ENCODE results near the gene KLF11.

KLF11 gene

DNA sequence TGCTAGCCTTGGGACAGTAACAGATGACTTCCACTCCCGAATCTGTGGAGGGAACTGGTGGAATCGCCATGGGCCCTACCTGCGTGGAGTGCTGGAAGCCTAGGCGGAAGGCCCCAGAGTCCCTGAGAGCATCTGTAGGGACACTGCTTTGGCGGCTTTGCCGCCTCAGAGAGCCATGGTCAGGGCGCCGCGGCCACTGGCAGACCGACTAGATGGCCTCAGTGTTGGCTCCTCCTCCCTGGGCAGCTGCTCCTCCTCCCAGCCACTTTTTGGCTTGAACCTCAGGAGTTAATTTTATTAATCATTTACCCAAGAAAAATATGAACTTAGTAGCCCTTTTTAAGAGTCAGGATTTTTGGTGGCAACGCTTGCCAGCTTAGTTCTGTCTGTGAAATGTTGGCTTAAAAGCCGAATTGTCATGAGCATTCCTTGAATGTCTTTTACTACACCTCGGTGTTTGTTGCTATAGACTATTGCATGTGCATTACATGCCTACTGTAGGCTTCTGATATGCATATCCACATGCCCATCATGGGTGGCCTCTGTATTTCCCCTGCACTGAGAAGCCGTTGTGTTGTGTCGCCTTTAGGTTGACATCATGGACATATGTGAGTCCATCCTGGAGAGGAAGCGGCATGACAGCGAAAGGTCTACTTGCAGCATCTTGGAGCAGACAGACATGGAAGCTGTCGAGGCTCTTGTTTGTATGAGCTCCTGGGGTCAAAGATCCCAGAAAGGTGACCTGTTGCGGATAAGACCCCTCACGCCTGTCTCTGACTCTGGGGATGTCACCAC, 2.4 kb downstream of the KLF11 start:
- DNase-seq = no peak

DNA sequence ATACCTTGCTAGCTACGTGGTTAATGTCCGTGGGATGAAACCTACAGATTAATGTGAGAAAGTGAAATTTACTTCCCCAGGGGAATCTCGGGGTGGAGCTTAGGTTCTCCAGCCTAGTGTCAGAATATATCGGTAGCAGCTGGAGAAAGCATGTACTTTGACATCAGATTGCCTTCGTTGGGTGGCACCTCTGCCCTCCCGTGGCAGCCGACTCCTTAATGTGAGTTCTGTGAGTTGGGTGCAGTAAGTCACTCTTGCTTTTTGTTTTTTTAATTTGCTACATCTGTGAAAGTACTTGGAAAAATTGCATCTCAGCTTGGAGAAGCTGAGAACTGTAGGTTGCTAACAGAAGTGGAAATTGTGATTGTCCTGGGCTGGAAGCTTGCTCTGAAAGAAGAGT, 3.6 kb downstream of the KLF11 start:
- no peak for DNase-seq

DNA sequence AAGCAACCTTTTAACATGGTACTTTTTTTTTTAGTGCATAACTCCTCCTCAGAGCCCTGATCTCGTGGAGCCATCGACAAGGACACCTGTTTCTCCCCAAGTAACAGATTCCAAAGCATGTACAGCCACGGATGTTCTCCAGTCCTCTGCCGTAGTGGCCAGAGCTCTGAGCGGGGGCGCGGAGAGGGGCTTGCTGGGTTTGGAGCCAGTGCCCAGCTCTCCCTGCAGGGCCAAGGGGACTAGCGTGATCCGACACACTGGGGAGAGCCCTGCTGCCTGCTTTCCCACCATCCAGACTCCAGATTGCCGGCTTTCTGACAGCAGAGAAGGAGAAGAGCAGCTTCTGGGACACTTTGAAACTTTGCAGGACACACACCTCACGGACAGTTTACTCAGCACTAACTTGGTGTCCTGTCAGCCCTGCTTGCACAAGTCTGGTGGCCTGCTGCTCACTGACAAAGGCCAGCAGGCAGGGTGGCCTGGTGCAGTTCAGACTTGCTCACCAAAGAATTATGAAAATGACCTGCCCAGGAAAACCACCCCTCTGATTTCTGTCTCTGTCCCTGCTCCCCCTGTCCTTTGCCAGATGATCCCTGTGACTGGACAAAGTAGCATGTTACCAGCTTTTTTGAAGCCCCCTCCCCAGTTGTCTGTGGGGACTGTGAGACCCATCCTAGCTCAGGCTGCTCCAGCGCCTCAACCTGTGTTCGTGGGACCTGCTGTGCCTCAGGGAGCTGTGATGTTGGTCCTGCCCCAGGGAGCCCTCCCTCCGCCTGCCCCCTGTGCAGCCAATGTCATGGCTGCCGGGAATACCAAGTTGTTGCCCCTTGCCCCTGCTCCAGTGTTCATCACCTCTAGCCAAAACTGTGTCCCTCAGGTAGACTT, 4.5 kb downstream of the KLF11 start:
- DNase-seq = no peak

DNA sequence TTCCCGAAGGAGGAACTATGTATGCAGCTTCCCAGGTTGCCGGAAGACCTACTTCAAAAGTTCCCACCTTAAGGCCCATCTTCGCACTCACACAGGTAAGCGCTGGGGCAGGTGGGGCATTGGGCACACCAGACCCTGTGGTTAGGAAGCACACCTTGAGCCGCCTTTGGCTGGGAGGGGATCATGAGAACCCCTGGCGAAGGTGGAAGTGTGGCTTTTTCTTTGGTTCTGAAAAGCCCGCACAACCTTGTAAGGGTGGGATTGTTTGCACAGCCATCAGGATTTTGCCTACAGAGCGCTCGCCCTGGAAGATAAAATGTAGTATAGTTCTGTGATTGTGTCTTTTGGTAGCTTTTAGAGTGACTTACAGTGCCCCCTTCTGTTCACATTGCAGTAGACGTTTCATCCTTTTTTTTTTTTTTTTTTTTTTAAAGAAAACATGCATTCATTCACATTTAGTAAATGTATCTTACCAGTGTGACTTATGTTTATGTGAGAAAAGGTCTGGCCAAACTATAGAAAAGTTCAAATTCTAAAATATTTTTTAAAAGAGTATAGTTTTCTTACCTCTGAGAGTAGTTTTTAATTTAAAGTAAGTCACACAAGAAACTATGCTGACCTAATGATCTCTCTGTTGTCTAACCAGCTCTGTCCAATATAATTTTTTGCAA, 5.3 kb downstream of the KLF11 start:
- DNase-seq = no peak

DNA sequence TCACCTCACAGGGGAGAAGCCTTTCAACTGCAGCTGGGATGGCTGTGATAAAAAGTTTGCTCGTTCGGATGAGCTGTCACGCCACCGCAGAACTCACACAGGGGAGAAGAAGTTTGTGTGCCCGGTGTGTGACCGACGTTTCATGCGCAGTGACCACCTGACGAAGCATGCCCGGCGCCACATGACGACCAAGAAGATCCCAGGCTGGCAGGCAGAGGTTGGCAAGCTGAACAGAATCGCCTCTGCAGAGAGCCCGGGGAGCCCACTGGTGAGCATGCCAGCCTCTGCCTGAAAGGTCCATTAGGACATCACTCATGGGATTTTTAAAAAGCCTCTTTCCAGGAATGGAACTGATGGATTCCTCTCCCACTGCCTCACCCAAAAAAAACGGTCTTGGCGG, 8.9 kb downstream of the KLF11 start:
- no peak for DNase-seq

DNA sequence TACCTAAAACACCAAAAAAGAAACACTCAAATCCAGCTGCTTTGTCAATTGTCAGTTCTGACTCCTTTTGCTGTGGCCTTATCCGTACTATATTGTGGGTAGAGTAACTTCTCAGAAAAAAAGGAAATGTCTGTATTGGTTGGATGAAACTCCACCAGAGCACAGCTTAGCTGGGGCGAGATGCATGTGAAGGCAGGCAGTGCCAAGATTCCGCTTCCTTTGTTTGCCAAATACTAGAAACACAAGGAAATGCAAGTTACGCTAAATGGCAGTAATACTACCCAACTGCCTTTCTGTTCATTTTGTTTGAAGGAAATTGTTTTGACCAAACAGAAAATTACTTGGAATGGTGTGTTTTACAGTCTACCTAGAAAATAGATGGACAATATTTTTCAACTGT, 10.0 kb downstream of the KLF11 start:
- no peak for DNase-seq

DNA sequence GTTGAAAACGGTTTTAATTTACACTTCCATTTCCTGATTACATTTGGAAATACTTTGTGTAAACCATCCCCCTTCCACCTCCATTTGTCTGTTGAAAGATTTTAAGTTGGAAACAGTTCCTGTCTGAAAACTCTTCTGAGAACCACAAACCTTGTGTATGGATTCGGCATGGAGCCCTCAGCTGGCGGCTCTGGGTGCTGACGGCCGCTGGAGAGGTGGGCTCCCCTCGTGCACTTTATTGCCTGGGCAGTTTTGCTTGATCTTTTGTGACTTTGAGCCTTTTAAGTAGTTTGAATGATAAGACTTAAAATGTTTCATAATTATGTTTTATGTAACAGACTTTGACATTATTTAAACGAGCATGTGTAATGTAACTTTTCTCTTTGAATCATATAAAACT, 11.1 kb downstream of the KLF11 start:
- DNase-seq = no peak

DNA sequence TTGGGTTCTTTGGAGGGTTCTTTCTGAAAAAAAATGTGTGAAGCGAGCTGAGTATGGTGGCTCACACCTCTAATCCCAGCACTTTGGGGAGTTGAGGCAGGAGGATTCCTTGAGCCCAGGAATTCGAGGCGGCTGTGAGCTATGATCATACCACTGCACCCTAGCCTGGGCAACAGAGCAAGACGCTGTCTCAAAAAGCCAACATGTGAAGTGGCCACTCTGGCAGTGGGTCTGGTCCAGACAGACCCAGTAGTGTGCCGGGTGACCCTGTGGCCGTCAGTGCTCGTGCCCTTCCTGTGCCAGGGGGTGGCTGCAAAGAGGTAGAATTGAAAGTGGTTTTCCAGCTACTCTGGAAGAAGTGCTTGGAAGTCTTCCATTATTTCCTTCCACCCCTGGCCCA, 11.6 kb downstream of the KLF11 start:
- DNase-seq = no peak

DNA sequence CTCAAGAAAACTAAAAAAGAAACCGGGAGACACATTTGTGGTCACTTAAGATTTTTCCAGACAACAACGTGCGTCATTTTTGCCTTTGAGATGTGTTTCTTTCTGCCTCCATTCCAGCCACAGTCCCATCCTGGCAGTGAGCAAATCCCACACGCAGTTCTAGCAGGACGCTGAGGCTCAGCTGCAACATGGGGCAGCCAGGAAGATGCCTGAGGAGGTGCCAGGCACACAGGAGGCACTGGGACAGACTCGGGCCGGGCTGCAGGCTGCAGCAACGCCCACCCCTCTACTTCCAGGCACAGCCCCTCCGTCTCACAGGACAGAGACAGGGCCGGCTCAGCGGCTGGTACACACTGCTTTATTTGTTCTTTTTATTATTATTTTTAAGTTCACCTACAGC, 13.1 kb downstream of the KLF11 start:
- DNase-seq = no peak

DNA sequence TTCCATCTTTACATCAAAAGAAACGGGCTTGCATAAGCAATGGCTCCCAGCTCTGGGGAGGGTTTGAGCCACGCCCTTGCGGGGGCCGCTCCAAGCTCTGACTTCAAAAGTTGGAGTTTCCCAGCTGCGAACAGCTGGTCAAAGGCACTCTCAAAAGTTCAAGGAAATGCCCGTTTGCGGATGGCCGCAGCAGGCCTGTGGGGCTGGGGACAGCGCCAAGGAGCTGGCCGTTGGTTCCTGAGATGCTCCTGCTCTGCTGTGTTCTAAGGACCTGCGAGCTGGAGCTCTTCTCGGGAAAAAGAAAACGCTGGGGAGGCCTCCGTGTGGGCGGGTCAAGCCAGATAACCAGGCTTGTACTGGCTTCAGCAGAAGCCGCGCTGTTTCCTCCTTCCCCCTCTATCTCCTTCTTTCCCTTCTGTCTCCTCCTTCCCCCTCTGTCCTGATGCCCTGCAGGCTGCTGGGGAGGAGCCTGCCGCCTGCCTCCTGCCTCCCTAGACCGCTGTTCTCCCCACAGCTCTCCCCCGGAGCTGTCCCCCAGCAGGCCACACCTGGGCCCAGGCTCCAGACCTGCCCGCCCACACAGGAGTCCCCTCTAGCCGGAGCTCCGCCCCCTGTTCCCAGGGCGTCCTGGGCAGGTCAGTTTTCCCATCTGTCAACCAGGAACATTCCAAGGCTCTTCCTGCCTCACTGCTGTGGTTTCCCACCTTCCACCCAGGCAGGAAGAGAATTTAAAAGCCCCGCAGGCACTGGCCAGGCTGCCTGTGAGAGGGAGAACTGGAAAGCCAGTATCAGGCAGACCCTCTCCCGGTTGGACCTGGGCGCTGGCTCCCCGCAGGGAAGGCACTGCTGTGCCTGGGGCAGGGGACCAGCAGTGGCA, 14.1 kb downstream of the KLF11 start:
- no peak for DNase-seq

DNA sequence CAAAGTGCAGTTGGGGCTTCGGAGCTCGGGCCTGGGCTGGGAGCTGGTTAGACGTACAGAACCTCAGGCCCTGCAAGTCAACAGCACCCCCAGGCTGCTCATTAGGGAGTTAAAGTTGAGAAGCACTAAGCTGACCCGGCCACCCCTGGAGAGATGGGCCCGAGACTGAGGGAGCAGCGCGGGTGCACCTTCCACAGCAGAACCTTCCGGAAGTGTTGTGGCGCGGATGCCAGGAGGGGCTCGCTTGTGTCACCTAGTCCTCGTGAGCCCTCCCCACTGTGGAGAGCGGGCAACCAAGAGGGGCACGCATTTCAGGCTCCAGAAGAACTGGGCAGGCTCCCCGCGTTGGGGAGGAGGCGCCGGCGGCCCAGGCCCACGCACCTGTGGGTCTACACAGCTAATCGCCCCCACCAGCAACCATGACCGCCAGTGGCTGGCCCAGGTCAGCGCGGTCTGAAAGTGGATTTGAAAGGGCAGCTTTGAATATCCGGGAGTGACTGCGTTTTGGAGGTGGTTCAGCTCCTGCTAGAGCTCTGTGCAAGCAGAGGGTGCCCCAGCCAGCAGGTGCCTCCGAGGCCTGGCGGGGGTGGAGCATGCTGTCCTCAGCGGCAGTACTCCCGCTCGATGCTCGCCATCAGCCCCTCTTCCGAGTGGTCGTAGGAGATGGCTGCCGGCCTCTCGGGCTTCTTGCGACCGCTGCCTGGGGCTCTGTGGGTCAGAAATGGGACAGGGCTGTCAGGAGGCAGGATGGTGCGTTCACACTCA, 15.1 kb downstream of the KLF11 start:
- no peak for DNase-seq

DNA sequence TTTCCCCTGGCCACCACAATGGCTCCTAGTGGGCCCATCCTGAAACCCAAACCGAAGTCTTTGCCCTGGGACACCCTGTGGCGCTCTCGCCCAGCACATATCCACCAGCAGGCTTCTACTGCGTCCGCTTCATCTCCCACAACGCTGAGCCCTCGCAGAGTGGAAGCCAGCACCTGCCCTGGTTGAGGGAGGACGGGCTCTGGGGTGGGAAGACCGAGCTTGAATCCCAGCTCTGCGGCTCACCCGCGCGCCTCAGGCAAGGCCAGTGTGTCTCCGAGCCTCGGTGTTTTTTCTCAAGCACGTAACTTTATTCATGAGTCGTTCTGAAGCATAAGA, 15.6 kb downstream of the KLF11 start:
- no peak for DNase-seq

DNA sequence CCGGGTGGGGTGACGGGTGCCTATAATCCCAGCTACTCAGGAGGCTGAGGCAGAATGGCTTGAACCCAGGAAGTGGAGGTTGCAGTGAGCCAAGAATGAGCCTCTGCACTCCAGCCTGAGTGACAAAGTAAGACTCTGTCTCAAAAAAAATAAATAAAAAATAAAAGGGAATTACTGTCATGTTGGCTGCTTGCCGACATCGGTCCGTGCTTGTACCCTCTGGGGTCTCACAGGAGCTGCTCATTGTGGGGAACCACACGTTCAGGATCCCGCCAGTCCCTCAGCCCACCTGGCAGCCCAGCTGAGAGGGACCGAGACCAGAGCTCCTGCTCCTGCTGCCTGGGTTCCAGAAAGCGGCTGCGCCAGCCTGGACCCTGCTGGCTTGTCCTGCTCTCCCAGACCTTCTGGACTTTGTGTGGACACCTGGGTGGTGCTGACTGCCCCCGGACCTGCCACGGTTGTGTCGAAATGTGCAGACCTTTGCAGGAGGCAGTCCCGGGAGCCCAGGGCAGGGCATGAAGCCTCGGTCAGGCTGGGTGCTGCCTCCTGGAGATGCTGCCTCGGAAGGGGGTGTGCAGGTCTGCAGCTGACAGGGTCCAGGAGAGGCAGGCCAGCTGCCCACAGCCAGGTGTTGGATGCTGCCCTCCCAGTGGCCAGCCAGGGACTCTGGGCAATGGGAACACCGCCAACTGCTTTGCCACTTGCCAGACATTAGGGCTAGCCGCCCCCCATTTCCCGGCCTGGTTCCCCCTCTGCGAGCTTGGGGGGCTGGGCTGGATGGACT, 16.4 kb downstream of the KLF11 start:
- DNase-seq = no peak

DNA sequence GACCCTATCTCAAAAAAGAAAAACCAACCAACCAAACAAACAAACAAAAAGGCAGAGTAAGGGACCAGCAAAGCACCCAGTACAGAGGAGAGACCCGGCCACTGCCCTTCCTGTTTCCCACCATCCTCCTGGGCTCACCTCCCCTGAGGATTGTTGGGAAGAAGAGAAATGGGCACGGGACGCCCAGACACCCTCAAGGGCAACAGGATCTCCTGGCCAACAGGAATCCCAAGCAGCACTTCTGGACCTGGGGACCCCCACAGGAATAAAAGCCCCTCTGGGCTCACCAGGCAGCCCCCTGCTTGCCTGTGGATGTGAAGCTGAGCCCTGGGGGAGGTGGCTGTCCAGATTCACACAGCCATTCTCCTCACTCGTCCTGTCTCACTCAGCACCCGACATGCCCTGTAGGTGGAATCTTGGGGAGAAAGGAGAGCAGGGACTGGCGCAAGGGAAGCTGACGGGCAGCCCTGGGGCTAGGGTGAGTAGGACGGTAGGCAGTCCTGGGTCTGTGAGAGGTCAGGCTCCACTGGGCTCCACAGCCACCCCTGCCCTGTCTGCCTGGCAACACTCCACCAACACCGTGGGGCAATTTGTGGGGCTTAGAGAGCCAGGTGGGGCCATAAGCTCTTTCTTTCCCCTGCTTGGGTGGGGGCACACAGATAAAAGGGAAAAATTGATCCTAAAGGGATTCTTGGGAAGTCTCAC, 18.0 kb downstream of the KLF11 start:
- DNase-seq = no peak

DNA sequence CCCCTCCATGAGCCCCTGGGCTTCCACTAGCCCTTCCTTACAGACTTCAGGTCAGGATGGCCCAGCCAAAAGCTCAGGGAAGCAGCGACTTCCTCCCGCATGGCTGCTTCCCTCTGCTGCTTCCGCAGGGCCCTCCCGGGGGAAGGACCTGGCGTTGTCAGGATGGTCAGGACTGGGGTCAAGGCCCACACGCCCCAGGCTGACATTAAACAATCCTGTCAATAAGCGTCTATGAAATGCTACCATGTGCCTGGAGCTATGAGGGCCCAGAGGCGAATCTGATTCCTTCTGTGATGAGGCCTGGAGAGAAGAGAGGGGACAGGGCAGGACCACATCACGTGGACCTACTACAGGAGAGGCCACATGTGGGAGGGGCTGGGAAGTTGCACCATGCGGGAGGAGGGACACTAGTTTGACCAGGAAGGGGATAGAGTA, 19.6 kb downstream of the KLF11 start:
- no peak for DNase-seq

DNA sequence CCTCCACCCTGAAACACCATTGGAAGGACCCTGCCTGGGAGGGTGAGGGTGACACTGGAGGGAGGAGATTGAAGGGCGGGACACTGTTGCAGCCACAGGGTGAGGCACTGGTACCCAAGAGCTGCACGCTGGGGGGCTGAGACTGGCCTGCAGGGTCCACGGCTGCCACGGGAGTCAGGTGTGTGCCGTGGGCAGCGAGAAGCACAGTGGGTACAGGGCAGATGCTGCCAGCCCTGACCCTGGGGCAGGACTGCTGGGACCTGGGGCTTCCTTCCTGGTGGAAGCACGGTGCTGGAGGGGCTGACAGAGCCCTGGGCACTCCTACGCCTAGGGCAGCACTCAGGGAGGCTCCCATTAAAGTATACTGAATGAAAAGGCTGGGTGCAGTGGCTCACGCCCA, 20.2 kb downstream of the KLF11 start:
- DNase-seq = no peak

DNA sequence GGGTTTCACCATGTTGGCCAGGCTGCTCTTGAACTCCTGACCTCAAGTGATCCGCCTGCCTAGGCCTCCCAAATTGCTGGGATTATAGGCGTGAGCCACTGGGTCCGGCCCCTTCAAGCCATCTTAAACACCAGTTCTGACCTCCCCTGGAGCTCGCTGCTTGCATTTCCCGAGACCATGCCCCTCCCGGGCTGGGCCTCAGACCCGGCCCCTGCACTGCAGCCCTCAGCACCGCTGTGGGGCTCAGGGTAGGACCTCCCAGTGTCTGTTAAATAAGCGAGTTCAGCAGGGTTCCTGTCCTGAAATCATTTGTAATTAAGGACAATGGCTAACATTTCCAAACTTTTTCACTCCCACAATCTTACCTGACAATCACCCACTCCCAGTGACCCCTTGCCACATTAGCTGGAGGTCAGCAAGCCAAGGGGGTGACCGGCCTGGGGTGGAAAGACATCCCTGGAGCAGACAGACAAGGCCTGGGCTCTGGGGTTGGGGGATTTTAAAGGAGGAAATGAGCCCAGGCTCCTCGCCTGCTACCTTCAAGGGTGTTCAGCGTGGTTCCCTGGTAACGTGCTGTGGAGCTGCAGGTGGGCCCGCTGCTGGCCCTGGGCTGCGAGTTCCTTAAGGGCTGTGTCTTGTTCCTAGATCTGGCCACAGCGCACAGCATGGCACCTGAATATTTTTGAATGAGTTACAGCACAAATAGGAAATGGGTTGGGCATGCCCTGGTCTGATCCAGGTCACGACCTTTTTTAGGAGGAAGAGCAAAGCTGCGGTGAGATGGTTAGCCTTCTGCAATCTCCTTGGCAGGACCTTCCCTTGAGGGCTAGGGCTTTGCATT, 21.8 kb downstream of the KLF11 start:
- DNase-seq = no peak

DNA sequence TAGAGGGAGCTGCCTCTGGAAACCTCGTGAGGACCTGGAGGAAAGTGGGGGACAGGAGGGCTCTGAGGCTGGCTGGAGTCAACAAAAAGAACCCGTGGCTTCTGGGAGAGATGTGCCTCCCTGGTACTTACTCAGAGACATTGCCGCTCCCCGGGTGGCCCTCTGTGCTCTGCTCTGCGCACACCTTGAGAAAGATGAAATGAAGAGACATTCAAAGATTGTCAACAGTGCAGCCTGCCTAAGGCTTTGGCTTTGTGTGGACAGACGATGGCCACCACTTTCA, 22.4 kb downstream of the KLF11 start:
- DNase-seq = no peak

DNA sequence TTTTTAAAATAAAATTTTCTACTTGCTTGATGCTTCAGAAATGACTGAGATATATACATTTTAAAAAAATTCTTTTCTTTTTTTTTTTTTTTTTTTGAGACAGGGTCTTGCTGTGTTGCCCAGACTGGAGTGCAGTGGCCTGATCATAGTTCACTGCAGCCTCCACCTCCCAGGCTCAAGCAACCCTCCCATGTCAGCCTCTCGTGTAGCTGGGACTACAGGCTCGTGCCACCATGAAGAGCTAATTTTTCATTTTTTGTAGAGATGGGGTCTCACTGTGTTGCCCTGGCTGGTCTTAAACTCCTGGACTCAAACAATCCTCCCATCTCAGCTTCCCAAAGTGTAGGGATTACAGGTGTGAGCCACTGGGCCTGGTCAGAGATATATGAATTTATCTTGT, 24.0 kb downstream of the KLF11 start:
- no peak for DNase-seq

DNA sequence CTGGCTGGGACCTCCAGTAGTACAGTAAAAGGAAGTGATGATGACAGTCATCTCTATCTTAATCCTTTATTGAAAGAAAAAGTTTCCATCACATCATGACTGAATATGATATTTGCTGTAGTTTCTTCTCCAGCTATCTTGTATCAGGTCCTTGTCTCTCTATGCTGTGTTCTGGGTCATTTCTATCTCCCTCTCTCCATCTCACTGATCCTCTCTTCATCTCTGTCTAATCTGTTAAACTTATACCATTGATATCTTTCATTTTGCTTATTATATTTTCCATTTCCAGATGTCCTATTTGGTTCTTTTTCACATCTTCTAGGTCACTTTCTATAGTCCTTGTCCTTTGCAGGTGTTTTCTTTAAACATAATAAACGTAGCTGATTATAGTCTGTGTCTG, 24.5 kb downstream of the KLF11 start:
- no peak for DNase-seq
